Retinal pigment epithelial cell (primary cell): ENCODE data around the gene KIF5A.

Source experiments
- DNase-seq: peaks from one replicate; pipeline ENCODE4 v3.0.0-alpha.2; 2010; ENCODE audit warnings: low read depth
- H3K4me3 ChIP-seq: 2 replicates; pipeline ENCODE4 v1.5.1; 2011; ENCODE audit warnings: mild to moderate bottlenecking, low read length, control low read depth, moderate library complexity
- TF ChIP-seq, protein P1 (sequence below): conservative IDR thresholded peaks from 2 replicates; pipeline ENCODE4 v1.5.1; 2011; ENCODE audit warnings: low read depth, low read length, control low read depth, inconsistent platforms

The KIF5A gene

DNA sequence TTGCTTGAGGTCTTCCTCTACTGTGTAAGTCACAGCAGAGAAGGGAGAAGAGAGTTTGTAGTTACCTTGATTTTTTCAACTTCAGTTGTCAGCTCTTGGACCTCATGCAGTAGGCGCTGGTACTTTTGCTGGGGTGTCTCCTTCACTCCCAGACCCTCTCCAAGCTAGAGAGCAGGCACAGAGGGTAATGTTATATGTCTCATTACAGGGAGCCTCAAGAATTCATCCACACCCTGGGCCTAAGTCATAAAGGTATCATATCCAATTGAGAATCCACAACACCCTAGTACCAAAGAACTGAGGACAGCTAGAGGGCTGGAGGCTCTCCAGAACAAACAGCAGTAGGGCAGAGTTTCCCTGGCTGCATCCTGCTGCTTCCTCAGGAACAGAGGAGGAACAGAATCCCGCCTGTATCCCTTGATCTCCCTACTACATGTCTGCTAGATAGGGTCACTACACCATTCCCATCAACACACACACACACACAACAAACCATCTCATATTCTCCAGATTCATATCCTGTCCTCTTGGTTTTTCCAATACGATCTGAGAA, 14.8 kb upstream of the KIF5A start:
- DNase-seq, result no peak
- TF ChIP-seq, protein P1, sequence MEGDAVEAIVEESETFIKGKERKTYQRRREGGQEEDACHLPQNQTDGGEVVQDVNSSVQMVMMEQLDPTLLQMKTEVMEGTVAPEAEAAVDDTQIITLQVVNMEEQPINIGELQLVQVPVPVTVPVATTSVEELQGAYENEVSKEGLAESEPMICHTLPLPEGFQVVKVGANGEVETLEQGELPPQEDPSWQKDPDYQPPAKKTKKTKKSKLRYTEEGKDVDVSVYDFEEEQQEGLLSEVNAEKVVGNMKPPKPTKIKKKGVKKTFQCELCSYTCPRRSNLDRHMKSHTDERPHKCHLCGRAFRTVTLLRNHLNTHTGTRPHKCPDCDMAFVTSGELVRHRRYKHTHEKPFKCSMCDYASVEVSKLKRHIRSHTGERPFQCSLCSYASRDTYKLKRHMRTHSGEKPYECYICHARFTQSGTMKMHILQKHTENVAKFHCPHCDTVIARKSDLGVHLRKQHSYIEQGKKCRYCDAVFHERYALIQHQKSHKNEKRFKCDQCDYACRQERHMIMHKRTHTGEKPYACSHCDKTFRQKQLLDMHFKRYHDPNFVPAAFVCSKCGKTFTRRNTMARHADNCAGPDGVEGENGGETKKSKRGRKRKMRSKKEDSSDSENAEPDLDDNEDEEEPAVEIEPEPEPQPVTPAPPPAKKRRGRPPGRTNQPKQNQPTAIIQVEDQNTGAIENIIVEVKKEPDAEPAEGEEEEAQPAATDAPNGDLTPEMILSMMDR, result no peak
- H3K4me3 ChIP-seq, result no peak overlapping the region

DNA sequence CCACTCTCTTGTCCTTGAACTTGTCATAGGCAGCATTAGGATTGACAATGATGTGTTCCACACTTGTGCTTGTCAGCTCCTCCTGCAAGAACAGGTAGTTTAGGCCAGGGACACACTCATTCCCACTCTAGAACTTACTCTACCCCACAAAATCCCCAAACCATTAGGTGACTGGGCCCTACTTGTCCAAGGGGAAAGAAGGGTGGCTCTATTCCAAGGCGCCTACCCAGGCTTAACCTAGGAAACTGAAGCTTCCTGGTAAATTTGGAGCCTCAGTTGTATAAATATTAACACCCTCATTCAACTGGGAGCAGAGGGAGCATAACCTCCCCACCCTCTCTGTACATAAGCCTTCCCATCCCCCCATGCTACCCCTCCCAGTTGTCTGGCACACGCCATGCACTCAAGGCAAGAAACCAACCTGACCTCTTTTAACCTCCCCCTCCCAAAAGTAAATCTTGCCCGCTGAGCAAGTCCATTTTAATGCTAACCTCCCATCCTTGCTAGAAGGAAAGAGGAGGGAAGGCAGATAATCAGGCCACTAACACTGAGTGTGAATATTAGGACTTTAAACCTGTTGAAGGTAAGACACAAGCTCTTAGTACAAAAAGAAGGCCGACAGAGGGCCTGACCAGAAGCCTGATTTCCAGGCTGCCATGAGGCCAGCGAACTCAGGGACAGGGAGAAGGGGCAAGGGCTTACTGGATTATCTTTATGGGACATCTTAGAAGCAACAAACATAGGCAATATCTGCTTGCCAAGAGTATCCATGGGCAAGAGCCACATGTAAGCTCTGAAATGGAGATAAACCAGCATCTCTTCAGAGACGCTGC, 13.9 kb upstream of the KIF5A start:
- no peak for DNase-seq
- no peak overlapping the region for H3K4me3 ChIP-seq
- TF ChIP-seq, protein P1, result no peak

- TF ChIP-seq, protein P1, result no peak
- DNase-seq, result no peak
- no peak overlapping the region for H3K4me3 ChIP-seq
Measured at GRCh38 chr12:57536597-57536942, 13.3 kb upstream of the KIF5A start.

- H3K4me3 ChIP-seq, result no peak overlapping the region
- TF ChIP-seq, protein P1, result no peak
Measured at GRCh38 chr12:57539134-57539768, 10.6 kb upstream of the KIF5A start.

GRCh38 chr12:57541001-57541400, 8.8 kb upstream of the KIF5A start:
- TF ChIP-seq, protein P1, result no peak
- no peak overlapping the region for H3K4me3 ChIP-seq
- DNase-seq, result no peak

More at GRCh38 chr12:57539134-57539768, 10.6 kb upstream of the KIF5A start:
- no peak for DNase-seq

GRCh38 chr12:57541717-57542116, 8.1 kb upstream of the KIF5A start:
- TF ChIP-seq, protein P1, result no peak
- no peak for DNase-seq
- H3K4me3 ChIP-seq, result no peak overlapping the region
